ENCODE data around the gene IFFO2. TPM values are rescaled to one million over a fixed set of nuclear protein-coding genes. Genes with fewer than 3 reads are reported as not detected.

IFFO2 gene
- total and polyA plus RNA-seq, 2 experiments from 2014 or later: 0.71 to 7.5 TPM

- H2AFZ ChIP-seq: no peak overlapping the region
- Mint-ChIP-seq H3K27ac (peak overlapping the region; percentile 41; the same call in 1 of the 2 replicates), H3K27me3 (ENCODE audit: insufficient read depth, low read depth, poor library complexity) (peaks cover 7% of the 10 kb centered on the region), H3K36me3 (ENCODE audit: low read depth) (no peaks in the 10 kb centered on the region), H3K4me1 (peaks cover 20% of the 10 kb centered on the region), H3K9me3 (no peaks in the 10 kb centered on the region), H3K4me3 (no peak overlapping the region; the same call in 2 of the 3 replicates)
- ATAC-seq (peak; percentile 58), DNase-seq (ENCODE audit: low spot score) (no peak)
- no peak overlapping the region for H3K27ac ChIP-seq (ENCODE audit: low read depth)
- H3F3A ChIP-seq (replicated peaks; ENCODE audit: low read depth): 0 out of 2 replicates have a peak, but pooled peaks cover 5% of the 10 kb centered on the region
- no peaks in the 10 kb centered on the region for H3K9me2 ChIP-seq (ENCODE audit: insufficient read depth)
- H3K4me2 ChIP-seq: no peak overlapping the region
- no peak overlapping the region for H3K4me3 ChIP-seq
- no peaks in the 10 kb centered on the region for H3K27me3 ChIP-seq (ENCODE audit: insufficient read depth)
- TF ChIP-seq EZH2 (IDR thresholded peaks at IDR 0.05; ENCODE audit: low read depth, unreplicated experiment) (no peak), ZNF462 (CRISPR knock-in tag; IDR thresholded peaks at IDR 0.05) (no peak), STAT1 (IDR thresholded peaks at IDR 0.05; ENCODE audit: unreplicated experiment) (no peak), CREB1 (CRISPR knock-in tag; IDR thresholded peaks at IDR 0.05; ENCODE audit: low read depth) (no peak), ZNF331 (CRISPR knock-in tag; IDR thresholded peaks at IDR 0.05; ENCODE audit: low read depth) (no peak), EZH2phosphoT487 (IDR thresholded peaks at IDR 0.05; ENCODE audit: unreplicated experiment) (no peak), POLR2AphosphoS5 (IDR thresholded peaks at IDR 0.05; ENCODE audit: low read depth) (no peak), ZNF114 (CRISPR knock-in tag; IDR thresholded peaks at IDR 0.05) (no peak), NANOG (IDR thresholded peaks at IDR 0.05; ENCODE audit: borderline replicate concordance) (no peak), JUNB (IDR thresholded peaks at IDR 0.05; ENCODE audit: unreplicated experiment) (no peak)
- TF ChIP-seq, protein P1, sequence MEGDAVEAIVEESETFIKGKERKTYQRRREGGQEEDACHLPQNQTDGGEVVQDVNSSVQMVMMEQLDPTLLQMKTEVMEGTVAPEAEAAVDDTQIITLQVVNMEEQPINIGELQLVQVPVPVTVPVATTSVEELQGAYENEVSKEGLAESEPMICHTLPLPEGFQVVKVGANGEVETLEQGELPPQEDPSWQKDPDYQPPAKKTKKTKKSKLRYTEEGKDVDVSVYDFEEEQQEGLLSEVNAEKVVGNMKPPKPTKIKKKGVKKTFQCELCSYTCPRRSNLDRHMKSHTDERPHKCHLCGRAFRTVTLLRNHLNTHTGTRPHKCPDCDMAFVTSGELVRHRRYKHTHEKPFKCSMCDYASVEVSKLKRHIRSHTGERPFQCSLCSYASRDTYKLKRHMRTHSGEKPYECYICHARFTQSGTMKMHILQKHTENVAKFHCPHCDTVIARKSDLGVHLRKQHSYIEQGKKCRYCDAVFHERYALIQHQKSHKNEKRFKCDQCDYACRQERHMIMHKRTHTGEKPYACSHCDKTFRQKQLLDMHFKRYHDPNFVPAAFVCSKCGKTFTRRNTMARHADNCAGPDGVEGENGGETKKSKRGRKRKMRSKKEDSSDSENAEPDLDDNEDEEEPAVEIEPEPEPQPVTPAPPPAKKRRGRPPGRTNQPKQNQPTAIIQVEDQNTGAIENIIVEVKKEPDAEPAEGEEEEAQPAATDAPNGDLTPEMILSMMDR (conservative IDR thresholded peaks at IDR 0.05; ENCODE audit: low read depth in 2 of 2): no peak
- TF ChIP-seq, protein P2, sequence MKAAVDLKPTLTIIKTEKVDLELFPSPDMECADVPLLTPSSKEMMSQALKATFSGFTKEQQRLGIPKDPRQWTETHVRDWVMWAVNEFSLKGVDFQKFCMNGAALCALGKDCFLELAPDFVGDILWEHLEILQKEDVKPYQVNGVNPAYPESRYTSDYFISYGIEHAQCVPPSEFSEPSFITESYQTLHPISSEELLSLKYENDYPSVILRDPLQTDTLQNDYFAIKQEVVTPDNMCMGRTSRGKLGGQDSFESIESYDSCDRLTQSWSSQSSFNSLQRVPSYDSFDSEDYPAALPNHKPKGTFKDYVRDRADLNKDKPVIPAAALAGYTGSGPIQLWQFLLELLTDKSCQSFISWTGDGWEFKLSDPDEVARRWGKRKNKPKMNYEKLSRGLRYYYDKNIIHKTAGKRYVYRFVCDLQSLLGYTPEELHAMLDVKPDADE (IDR thresholded peaks at IDR 0.05): no peak
- TF ChIP-seq, protein P3, sequence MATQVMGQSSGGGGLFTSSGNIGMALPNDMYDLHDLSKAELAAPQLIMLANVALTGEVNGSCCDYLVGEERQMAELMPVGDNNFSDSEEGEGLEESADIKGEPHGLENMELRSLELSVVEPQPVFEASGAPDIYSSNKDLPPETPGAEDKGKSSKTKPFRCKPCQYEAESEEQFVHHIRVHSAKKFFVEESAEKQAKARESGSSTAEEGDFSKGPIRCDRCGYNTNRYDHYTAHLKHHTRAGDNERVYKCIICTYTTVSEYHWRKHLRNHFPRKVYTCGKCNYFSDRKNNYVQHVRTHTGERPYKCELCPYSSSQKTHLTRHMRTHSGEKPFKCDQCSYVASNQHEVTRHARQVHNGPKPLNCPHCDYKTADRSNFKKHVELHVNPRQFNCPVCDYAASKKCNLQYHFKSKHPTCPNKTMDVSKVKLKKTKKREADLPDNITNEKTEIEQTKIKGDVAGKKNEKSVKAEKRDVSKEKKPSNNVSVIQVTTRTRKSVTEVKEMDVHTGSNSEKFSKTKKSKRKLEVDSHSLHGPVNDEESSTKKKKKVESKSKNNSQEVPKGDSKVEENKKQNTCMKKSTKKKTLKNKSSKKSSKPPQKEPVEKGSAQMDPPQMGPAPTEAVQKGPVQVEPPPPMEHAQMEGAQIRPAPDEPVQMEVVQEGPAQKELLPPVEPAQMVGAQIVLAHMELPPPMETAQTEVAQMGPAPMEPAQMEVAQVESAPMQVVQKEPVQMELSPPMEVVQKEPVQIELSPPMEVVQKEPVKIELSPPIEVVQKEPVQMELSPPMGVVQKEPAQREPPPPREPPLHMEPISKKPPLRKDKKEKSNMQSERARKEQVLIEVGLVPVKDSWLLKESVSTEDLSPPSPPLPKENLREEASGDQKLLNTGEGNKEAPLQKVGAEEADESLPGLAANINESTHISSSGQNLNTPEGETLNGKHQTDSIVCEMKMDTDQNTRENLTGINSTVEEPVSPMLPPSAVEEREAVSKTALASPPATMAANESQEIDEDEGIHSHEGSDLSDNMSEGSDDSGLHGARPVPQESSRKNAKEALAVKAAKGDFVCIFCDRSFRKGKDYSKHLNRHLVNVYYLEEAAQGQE (IDR thresholded peaks at IDR 0.05; ENCODE audit: unreplicated experiment): no peak
- H3K4me1 ChIP-seq (ENCODE audit: insufficient read depth): peaks cover 3% of the 10 kb centered on the region; the same call in 1 of the 2 replicates
- H4K20me1 ChIP-seq (replicated peaks; ENCODE audit: insufficient read depth): no peaks in the 10 kb centered on the region
- H3K79me2 ChIP-seq (replicated peaks; ENCODE audit: insufficient read depth): no peaks in the 10 kb centered on the region
- no peaks in the 10 kb centered on the region for H3K36me3 ChIP-seq (ENCODE audit: insufficient read depth)
These were observed 48.3 kb downstream of the IFFO2 start for GRCh38 chr1:18907917-18908845.
